K562 (cell line): ENCODE measurements around the gene ARHGAP9. TPM values are rescaled to one million over a fixed set of nuclear protein-coding genes. Genes with fewer than 3 reads are reported as not detected.

Experiments used
- BHLHE40 ChIP-seq: IDR thresholded peaks from 2 replicates; pipeline ENCODE4 v1.6.1; 2011; ENCODE audit warnings: low read length, improper control_type of control experiment
- BRD4 ChIP-seq: fragments of 200-600 bp; sonication (generic); IDR thresholded peaks from 2 replicates; pipeline ENCODE4 v1.6.1; 2017; ENCODE audit warnings: inconsistent platforms
- DACH1 ChIP-seq: fragments of 450-650 bp; IDR thresholded peaks from 2 replicates; pipeline ENCODE4 v1.6.1; 2018; ENCODE audit not compliant: partially characterized antibody
- EP400 ChIP-seq: fragments of 450-650 bp; IDR thresholded peaks from 2 replicates; pipeline ENCODE4 v1.6.1; 2017; ENCODE audit warnings: antibody characterized with exemption, mild to moderate bottlenecking, moderate library complexity
- ERF ChIP-seq: fragments of 450-650 bp; formaldehyde crosslinking; IDR thresholded peaks from 2 replicates; pipeline ENCODE4 v1.4.0; 2020; ENCODE audit warnings: mild to moderate bottlenecking, mixed read lengths
- FOSL1 ChIP-seq: fragments of 200-800 bp; sonication (Bioruptor generic); conservative IDR thresholded peaks from 2 replicates; pipeline ENCODE4 v1.6.1; 2016; ENCODE audit warnings: missing genetic modification characterization, missing compliant biosample characterization
- GABPB2 ChIP-seq: fragments of 250-450 bp; sonication (Bioruptor Pico); conservative IDR thresholded peaks from 2 replicates; pipeline ENCODE4 v1.5.1; 2021; ENCODE audit warnings: mild to moderate bottlenecking
- HDAC6 ChIP-seq: IDR thresholded peaks from 2 replicates; pipeline ENCODE4 v1.6.1; 2012; ENCODE audit warnings: low read depth, mild to moderate bottlenecking, control low read depth, inconsistent platforms, low read length, moderate library complexity
- KDM2B ChIP-seq: fragments of 250-450 bp; sonication (Bioruptor Pico); IDR thresholded peaks from 2 replicates; pipeline ENCODE4 v1.8.0; 2021; ENCODE audit warnings: mild to moderate bottlenecking, moderate library complexity
- LCOR ChIP-seq: sonication (generic); formaldehyde crosslinking; IDR thresholded peaks from 2 replicates; pipeline ENCODE4 v1.8.0; 2022; ENCODE audit warnings: mild to moderate bottlenecking, missing genetic modification reagents
- MAFF ChIP-seq: IDR thresholded peaks from 2 replicates; pipeline ENCODE4 v1.6.1; 2012; ENCODE audit warnings: low read length, improper control_type of control experiment
- MEF2A ChIP-seq: IDR thresholded peaks from 2 replicates; pipeline ENCODE4 v1.6.1; 2011; ENCODE audit warnings: low read depth, mild to moderate bottlenecking, low read length, moderate library complexity; ENCODE audit not compliant: control insufficient read depth
- NR1H2 ChIP-seq: sonication (generic); formaldehyde crosslinking; IDR thresholded peaks from 2 replicates; pipeline ENCODE4 v1.4.0; 2020; ENCODE audit warnings: mild to moderate bottlenecking, missing genetic modification reagents
- NR2C1 ChIP-seq, 2 experiments: fragments of 450-650 bp; IDR thresholded peaks; 2 replicates each; pipeline ENCODE4 v1.6.1; 2017; ENCODE audit warnings: mild to moderate bottlenecking in 2 of 2, antibody characterized with exemption in 1 of 2, inconsistent platforms in 1 of 2, missing compliant biosample characterization in 1 of 2, missing genetic modification characterization in 1 of 2
- POLR2A ChIP-seq: fragments of 450-650 bp; conservative IDR thresholded peaks from 2 replicates; pipeline ENCODE4 v1.6.1; 2016
- RBBP5 ChIP-seq: fragments of 200-600 bp; sonication (generic); IDR thresholded peaks from 2 replicates; pipeline ENCODE4 v1.6.1; 2012; ENCODE audit warnings: borderline replicate concordance, mild to moderate bottlenecking, low read length, control low read depth, inconsistent platforms; ENCODE audit not compliant: insufficient read depth, poor library complexity, severe bottlenecking
- RBM25 ChIP-seq: fragments of 200-400 bp; formaldehyde crosslinking; IDR thresholded peaks from 2 replicates; pipeline ENCODE4 v1.6.1; 2018; ENCODE audit warnings: low read length, low read depth, moderate library complexity; ENCODE audit not compliant: severe bottlenecking
- RNF2 ChIP-seq: sonication (generic); IDR thresholded peaks from 2 replicates; pipeline ENCODE4 v1.6.1; 2016
- SAFB2 ChIP-seq: fragments of 200-400 bp; formaldehyde crosslinking; IDR thresholded peaks from 2 replicates; pipeline ENCODE4 v1.6.1; 2018; ENCODE audit warnings: borderline replicate concordance, low read length, low read depth, moderate library complexity; ENCODE audit not compliant: severe bottlenecking
- TAF7 ChIP-seq: fragments of 450-650 bp; IDR thresholded peaks from 2 replicates; pipeline ENCODE4 v1.6.1; 2016; ENCODE audit warnings: missing genetic modification characterization, missing compliant biosample characterization
- TRIM28 ChIP-seq: fragments of 450-650 bp; IDR thresholded peaks from 2 replicates; pipeline ENCODE4 v1.6.1; 2017
- ZC3H8 ChIP-seq: fragments of 450-650 bp; IDR thresholded peaks from 2 replicates; pipeline ENCODE4 v1.6.1; 2017
- ZNF124 ChIP-seq: sonication (generic); formaldehyde crosslinking; IDR thresholded peaks from 2 replicates; pipeline ENCODE4 v1.8.1; 2022; ENCODE audit warnings: missing genetic modification reagents
- ZNF143 ChIP-seq: sonication (generic); formaldehyde crosslinking; IDR thresholded peaks from 2 replicates; pipeline ENCODE4 v1.9.0; 2022; ENCODE audit warnings: mild to moderate bottlenecking, missing genetic modification reagents
- ZNF644 ChIP-seq: fragments of 200-800 bp; sonication (Bioruptor generic); IDR thresholded peaks from 2 replicates; pipeline ENCODE4 v1.6.1; 2016; ENCODE audit warnings: low read depth, missing genetic modification characterization, missing compliant biosample characterization
- ZNF707 ChIP-seq: fragments of 250-450 bp; sonication (Bioruptor Pico); conservative IDR thresholded peaks from 2 replicates; pipeline ENCODE4 v1.8.0; 2022; ENCODE audit warnings: inconsistent platforms, mild to moderate bottlenecking, moderate library complexity
- ZNF77 ChIP-seq: fragments of 250-450 bp; sonication (Bioruptor Pico); IDR thresholded peaks from 2 replicates; pipeline ENCODE4 v1.5.0; 2020
- polyA plus RNA-seq, 8 experiments: library from polyadenylated mRNA; depleted of rRNA in 4 of 8; stranded (reverse) in 5 of 8; unstranded in 3 of 8; fragments of >200 nt; fragmentation: Nextera tagmentation in 2 of 8; fragmentation: Illumina TruSeq in 1 of 8; extraction: Ambion mirVana in 2 of 8; extraction: Trizol in 1 of 8; gene quantifications; 2 replicates each; pipeline versions ENCODE4 v1.2.1 to v1.2.3, GENCODE V29; 2011 to 2014; ENCODE audit warnings: inconsistent platforms in 1 of 8, missing spikeins in 1 of 8
- total RNA-seq, 7 experiments: library from RNA; depleted of rRNA in 6 of 7; stranded (reverse); fragments of >200 nt in 6 of 7; fragmentation: Illumina TruSeq in 2 of 7; extraction: Trizol in 2 of 7; gene quantifications; 2 replicates each; pipeline versions ENCODE4 v1.2.1 to v1.2.3, GENCODE V29; 2011 to 2021; ENCODE audit warnings: low replicate concordance in 1 of 7
- TF ChIP-seq, protein P1 (sequence below), 2 experiments: IDR thresholded peaks; 2 replicates each; pipeline ENCODE4 v1.6.1; 2012; ENCODE audit warnings: improper control_type of control experiment in 2 of 2, low read depth in 2 of 2, low read length in 2 of 2, borderline replicate concordance in 1 of 2
- TF ChIP-seq, protein P2 (sequence below): fragments of 450-650 bp; formaldehyde crosslinking; IDR thresholded peaks from 2 replicates; pipeline ENCODE4 v1.4.0; 2022; ENCODE audit warnings: missing genetic modification characterization

Gene ARHGAP9
- total and polyA plus RNA-seq, 9 of the 15 experiments (the other 6 are each of a cell fraction or from before 2014, with no cell fraction given), result 1.5 to 10.2 (median 5.1) TPM

- TF ChIP-seq BHLHE40, result 0 out of 2 replicates have a peak, but pooled peaks have one; percentile 17
- no peak for TF ChIP-seq TRIM28
- TF ChIP-seq RBM25, result no peak
- TF ChIP-seq ZNF77, result no peak
- peak; percentile 45; the same call in 1 of the 2 replicates for TF ChIP-seq POLR2A
- peak; percentile 38; the same call in 1 of the 2 replicates for TF ChIP-seq LCOR
- no peak for TF ChIP-seq KDM2B (CRISPR knock-in tag)
- TF ChIP-seq EP400, result peak; percentile 31; the same call in 1 of the 2 replicates
- TF ChIP-seq NR2C1 (IDR thresholded peaks at IDR 0.05), result no peak
- TF ChIP-seq NR2C1 (tag; IDR thresholded peaks at IDR 0.05), result peak; percentile 27; the same call in 1 of the 2 replicates
- TF ChIP-seq TAF7 (tag), result no peak
- TF ChIP-seq ZNF143, result no peak
- peak; percentile 22; the same call in 1 of the 2 replicates for TF ChIP-seq ZNF644 (tag)
- TF ChIP-seq RNF2, result no peak
- TF ChIP-seq MAFF, result no peak
- no peak for TF ChIP-seq NR1H2 (CRISPR knock-in tag)
- TF ChIP-seq, protein P1, sequence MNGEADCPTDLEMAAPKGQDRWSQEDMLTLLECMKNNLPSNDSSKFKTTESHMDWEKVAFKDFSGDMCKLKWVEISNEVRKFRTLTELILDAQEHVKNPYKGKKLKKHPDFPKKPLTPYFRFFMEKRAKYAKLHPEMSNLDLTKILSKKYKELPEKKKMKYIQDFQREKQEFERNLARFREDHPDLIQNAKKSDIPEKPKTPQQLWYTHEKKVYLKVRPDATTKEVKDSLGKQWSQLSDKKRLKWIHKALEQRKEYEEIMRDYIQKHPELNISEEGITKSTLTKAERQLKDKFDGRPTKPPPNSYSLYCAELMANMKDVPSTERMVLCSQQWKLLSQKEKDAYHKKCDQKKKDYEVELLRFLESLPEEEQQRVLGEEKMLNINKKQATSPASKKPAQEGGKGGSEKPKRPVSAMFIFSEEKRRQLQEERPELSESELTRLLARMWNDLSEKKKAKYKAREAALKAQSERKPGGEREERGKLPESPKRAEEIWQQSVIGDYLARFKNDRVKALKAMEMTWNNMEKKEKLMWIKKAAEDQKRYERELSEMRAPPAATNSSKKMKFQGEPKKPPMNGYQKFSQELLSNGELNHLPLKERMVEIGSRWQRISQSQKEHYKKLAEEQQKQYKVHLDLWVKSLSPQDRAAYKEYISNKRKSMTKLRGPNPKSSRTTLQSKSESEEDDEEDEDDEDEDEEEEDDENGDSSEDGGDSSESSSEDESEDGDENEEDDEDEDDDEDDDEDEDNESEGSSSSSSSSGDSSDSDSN (IDR thresholded peaks at IDR 0.05; ENCODE audit: borderline replicate concordance in 1 of 2, low read depth in 2 of 2, low read length in 2 of 2), result no peak
- no peak for TF ChIP-seq BRD4
- TF ChIP-seq ZC3H8, result no peak
- TF ChIP-seq ZNF124 (CRISPR knock-in tag), result no peak
- no peak for TF ChIP-seq FOSL1 (tag)
- TF ChIP-seq ZNF707 (CRISPR knock-in tag), result no peak
- no peak for TF ChIP-seq MEF2A
- TF ChIP-seq, protein P2, sequence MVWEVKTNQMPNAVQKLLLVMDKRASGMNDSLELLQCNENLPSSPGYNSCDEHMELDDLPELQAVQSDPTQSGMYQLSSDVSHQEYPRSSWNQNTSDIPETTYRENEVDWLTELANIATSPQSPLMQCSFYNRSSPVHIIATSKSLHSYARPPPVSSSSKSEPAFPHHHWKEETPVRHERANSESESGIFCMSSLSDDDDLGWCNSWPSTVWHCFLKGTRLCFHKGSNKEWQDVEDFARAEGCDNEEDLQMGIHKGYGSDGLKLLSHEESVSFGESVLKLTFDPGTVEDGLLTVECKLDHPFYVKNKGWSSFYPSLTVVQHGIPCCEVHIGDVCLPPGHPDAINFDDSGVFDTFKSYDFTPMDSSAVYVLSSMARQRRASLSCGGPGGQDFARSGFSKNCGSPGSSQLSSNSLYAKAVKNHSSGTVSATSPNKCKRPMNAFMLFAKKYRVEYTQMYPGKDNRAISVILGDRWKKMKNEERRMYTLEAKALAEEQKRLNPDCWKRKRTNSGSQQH (CRISPR knock-in tag), result no peak
- TF ChIP-seq GABPB2 (CRISPR knock-in tag), result no peak
- TF ChIP-seq HDAC6, result no peak
- no peak for TF ChIP-seq ERF
- TF ChIP-seq SAFB2, result no peak
- no peak for TF ChIP-seq RBBP5
- TF ChIP-seq DACH1, result no peak
Observed at GRCh38 chr12:57430112-57430930, 49.3 kb downstream of the ARHGAP9 start (continued).
